Fibroblast of the aortic adventitia (primary cell): ENCODE data around the gene PPM1D. TPM values are rescaled to one million over a fixed set of nuclear protein-coding genes. Genes with fewer than 3 reads are reported as not detected.
"Not testable (repeated sequence)": the region's sequence is repeated elsewhere in the genome, so short reads cannot be mapped to it uniquely, and the experiment has no call there.

Experiments
- DNase-seq: peaks from one replicate; pipeline ENCODE4 v3.0.0-alpha.2; 2010; ENCODE audit warnings: low read depth
- H3K4me3 ChIP-seq: 2 replicates; pipeline ENCODE4 v1.5.1; 2011; ENCODE audit warnings: low read depth, mild to moderate bottlenecking, control low read depth, low read length, moderate library complexity
- total RNA-seq: library from RNA; depleted of rRNA; stranded (reverse); fragments of >200 nt; gene quantifications from 2 replicates; pipeline ENCODE4 v1.2.3, GENCODE V29; 2012; ENCODE audit warnings: low replicate concordance
- TF ChIP-seq, protein P1 (sequence below): IDR thresholded peaks from 2 replicates; pipeline ENCODE4 v1.5.1; 2011; ENCODE audit warnings: mild to moderate bottlenecking, low read length, control low read depth, inconsistent platforms; ENCODE audit not compliant: insufficient read depth

Gene PPM1D
- total RNA-seq, 1 donor: 8.7 TPM

GRCh38 chr17:60671482-60671881, 71.5 kb downstream of the PPM1D start:
- TF ChIP-seq, protein P1, sequence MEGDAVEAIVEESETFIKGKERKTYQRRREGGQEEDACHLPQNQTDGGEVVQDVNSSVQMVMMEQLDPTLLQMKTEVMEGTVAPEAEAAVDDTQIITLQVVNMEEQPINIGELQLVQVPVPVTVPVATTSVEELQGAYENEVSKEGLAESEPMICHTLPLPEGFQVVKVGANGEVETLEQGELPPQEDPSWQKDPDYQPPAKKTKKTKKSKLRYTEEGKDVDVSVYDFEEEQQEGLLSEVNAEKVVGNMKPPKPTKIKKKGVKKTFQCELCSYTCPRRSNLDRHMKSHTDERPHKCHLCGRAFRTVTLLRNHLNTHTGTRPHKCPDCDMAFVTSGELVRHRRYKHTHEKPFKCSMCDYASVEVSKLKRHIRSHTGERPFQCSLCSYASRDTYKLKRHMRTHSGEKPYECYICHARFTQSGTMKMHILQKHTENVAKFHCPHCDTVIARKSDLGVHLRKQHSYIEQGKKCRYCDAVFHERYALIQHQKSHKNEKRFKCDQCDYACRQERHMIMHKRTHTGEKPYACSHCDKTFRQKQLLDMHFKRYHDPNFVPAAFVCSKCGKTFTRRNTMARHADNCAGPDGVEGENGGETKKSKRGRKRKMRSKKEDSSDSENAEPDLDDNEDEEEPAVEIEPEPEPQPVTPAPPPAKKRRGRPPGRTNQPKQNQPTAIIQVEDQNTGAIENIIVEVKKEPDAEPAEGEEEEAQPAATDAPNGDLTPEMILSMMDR: no peak
- DNase-seq: no peak
- H3K4me3 ChIP-seq: no peak overlapping the region

GRCh38 chr17:60674637-60675036, 74.6 kb downstream of the PPM1D start:
- not testable (repeated sequence) for H3K4me3 ChIP-seq, DNase-seq

DNA sequence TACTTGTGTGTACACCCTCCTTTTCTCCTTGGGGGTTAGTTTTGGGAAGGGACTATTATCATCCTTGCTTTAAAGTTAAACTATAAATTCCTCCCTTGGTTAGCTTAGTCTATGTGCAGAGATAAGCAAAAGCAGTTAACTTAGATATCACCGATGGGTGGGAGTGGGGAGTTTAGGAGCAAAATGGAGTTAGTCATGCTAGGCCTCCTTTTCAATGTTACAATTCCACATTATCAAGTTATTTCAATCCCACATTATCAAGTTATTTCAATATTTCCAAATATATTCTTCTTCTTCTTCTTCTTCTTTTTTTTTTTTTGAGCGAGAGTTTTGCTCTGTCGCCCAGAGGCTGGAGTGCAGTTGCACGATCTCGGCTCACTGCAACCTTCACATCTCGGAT, 76.0 kb downstream of the PPM1D start:
- no peak for DNase-seq
- H3K4me3 ChIP-seq: no peak overlapping the region
- TF ChIP-seq, protein P1: no peak

GRCh38 chr17:60676758-60677307, 76.8 kb downstream of the PPM1D start:
- TF ChIP-seq, protein P1: no peak
- H3K4me3 ChIP-seq: peak overlapping the region; percentile 80
- DNase-seq: no peak

- TF ChIP-seq, protein P1: no peak
- H3K4me3 ChIP-seq: peak within 1 kb of the TSS; percentile 94
- DNase-seq: peak; percentile 99
Observed at GRCh38 chr17:60677308-60678117, 77.5 kb downstream of the PPM1D start, which contains the start of gene BCAS3. BCAS3 (plus strand) TSS chr17:60677851.

GRCh38 chr17:60678118-60678444, 78.1 kb downstream of the PPM1D start:
- peak; percentile 2 for DNase-seq
- peak overlapping the region; percentile 94 for H3K4me3 ChIP-seq
- TF ChIP-seq, protein P1: no peak

GRCh38 chr17:60679287-60679686, 79.3 kb downstream of the PPM1D start:
- H3K4me3 ChIP-seq: no peak overlapping the region
- no peak for DNase-seq
- TF ChIP-seq, protein P1: no peak
